Cerebellar nuclear complex (tissue), 1 donor: ENCODE results near the gene SLC7A9.

ENCODE experiments used
- DNase-seq, 2 experiments: peaks; one replicate each; lab custom pipeline; 2025; lab: John Stamatoyannopoulos, UW

The SLC7A9 gene

DNA sequence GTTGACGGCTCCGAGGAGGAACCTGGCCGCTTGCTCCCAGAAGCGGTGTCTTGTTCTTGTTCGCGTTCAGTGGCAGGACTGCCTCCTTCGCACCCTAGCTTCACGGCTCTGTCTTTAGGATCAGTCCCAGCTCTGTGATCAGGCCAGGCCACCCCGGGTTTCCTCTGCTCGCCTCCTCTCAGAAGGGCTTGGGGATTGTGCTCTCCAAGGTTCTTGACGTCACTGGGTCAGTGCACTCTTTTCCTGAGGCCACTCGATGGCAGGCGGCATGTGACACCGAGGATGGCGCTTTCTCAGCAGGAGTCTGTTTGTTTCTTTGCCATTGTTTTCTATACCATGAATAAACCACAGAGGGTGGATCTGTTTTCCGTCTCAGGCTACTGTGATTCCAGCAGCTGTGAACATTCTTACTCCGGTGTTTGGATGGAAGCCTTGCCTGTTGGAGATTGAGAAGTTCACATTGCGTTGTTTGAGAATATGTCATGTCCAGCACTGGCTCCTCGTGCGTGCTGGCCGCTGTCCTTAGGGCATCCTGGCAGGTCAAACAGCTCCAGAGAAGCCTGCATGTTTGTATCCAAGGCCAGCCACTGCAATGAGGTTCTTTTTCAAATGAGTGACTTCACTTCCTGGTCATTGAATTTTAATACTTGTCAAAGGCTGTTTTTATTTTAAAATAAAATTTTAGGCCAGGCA lies 44.5 kb downstream of the SLC7A9 start:
- DNase-seq, result no peak

DNA sequence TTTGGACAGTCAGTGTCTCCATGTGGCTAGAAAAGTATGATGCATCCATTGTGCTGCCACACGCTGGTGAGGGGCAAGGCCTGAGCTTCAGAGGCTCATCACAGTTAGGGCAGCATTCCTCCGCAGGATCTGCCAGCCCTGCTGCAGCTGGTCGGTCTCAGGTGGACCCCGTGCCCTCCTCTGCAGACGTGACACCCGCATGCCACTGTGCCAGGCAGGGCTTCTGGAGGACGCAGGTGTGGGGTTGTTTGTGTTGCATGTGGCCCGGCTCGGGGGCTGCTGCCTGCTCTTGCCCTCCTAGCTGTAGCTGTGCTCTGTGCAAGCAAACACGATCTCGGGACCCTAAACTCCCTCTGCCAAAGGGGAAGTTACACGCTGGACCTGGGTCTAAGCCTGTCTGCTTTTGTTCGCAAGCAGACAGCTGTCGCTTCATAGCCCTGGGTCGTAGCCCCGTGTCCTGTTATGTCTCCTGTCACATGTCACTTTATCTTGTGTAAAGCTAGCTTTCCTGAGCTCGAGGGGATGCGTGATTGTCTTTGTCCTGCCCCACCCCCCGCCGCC lies 45.3 kb downstream of the SLC7A9 start:
- no peak for DNase-seq

DNA sequence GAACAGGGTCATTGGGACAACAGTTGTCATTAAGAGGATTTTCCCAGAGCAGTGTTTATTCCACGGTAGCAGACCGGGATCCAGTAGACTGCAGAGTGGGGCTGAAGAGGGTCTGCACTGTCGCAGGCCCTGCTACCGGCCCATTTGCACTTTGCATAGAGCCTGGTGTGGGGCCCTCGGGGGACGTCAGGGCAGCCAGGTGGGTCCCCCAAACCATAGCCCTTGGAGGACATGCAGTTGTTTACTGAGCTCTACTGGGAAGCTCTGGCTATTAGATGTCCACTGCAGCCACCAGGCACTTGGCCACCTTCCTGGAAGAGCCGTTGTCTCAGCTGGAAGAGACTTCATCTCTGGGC lies 45.8 kb downstream of the SLC7A9 start:
- DNase-seq, result no peak

DNA sequence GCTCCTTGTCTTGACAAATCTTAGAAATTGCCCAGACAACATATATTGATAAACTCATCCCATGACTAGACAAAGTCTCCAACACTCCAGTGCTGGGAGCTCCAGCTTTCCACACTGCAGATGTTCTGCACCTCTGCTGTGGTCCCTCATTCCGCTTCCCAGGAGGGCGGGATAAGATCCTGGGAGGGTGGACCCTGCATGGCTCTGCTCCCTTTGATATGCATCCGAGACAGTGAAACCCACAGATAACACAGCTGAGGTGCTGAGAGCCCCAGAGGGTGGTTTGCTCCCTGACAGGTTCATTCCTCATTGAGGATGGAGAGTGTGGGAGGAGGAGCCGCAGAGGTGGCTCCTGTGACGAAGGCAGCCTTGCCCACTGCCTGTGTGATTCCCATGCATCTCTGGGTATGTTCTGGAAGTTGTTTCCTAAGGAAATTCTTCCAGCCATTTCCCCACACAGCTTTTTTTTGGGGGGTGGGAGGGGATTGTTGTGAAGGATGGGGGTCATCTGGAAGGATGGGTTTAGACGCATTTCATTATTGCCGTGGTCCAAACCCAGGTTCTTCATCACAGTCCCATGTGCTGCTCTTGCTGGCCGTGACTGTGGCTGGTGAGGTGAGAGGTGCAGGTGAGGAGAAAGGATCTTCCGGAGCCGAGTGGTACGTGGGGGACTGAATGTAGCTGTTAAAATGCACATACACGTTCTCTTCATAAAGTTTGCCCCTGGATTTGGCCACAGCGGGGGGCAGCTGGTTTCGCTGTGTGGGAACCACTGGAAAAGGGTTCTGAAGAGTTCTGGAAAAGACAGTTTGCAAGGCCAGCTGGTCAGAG lies 46.4 kb downstream of the SLC7A9 start:
- DNase-seq, result no peak

DNA sequence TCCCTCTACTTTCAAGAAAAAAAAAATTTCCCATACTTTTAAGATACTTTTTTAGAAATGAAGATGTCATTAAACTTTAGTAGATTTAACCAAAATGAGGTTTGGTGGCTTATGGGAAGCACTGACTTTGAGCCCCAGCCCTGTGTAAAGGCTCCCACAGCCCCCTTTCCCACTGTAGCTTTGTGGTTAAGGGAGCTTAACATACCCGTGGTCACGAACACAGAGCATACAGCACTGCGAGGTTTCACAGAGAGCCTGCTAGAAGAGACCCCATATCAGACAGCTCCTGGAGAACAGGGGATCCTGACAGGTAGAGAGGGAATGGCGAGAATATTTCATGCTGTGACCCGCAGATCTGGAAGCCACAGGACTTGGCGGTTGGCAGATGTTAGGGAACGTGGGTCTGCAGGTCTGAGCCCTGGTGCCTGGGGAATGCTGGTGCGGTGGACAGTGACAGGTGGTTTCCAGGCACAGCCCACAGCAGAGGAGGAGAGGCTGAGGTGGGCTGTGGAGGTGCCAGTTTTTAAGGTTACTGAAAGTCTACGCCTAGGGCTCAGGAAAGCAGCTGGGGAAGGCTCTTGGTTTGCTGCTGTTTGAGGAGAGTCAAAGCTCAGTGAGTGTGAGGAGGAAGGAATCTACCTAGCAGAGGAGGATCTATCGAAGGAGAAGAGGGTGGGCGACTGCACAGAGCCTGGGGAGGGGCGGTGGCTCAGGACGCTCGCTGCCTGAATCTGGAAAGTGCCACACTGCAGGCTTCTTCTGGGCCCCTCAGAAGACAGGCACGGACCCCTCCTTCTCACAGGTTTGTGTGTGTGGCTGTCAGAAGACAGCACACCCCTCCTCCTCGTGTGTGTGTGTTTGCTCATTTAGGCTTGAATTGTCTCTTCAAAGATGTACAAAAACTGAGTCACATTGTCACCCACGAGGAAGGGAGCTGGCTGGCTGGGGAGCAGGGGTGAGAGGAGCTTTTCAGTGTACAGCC lies 49.9 kb downstream of the SLC7A9 start:
- DNase-seq, result no peak

DNA sequence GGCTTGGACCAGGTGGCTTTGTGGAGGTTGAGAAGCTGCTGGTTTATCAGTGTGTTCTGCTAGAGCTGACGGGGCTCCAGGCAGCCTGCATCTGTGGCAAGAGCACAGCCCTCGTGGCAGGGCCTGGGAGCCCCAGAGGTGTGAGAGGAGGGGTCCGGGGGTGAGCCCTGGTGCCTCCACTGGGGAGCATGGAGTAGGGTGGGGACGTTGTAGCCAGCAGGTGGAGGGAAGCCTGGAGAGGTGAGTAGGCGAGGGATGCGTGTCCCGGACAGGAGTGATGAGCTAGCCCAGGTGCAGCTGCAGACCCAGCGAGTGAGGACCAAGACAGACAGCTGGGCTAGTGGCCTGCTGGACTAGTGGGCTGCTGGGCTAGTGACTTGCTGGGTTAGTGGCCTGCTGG lies 51.0 kb downstream of the SLC7A9 start:
- DNase-seq, result no peak

DNA sequence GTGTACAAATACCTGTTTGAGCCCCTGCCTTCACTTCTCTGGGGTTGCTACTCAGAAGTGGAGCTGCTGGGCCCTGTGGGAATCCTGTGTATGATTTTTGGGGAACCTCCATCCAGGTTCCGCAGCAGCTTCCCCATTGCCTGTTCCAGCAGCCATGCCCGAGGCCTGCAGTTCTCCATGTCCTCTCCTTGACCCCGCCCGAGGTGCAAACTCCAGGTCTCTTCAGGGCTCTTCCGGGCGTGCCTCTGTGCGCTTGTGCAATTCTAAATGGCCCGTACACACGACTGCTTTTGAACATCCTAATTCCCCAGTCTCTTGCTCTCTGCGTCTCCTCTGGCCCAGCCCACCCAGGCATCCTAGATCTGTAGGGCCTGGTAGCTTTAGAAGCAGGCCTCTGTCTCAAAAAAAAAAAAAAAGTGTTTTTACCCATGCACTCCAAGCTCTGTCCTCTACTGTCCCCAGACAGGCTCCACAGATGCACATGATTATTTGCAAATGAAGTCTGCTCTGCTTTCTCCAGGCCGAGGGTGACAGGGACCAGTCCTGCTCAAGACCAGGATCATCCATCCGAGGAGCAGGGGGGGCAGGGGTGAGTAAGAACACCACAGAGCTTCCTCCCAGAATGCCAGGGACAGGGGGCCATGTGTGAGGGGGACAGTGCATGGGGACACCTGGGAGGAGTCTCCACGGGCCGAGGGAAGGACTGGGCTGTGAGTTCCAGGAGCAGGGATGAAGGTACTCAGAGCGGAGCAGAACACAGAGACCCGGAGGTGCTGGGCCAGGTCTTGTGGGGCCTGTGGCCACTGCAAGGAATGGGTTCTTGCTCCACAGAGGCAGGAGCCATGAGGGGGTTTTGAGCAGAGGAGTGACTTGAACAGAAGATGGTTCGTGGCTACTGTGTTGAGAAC lies 51.7 kb downstream of the SLC7A9 start:
- no peak for DNase-seq

DNA sequence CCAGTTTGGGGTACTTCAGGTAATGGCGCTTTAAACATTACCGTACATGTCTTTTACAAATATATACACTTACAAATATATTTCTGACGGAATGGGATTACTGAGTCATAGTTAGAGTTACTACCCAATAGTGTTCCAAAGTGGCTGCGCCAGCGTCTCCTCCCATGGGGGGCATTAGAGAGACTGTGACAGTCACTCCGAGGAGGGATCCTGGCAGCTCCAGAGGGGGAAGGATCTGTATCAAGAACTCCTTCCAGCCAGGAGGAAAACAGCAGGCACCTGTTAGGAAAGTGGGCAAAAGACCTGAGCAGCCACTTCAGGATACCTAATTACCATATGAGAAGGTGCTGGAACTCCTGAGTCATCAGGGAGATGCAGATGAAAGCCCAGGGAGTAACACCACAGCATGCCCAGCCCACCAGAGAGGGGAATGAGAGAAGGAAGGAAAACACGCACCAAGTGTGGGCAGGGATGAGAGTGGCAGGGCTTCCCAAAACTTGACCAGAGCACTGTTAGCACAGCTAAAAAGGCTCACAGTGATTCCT lies 52.9 kb downstream of the SLC7A9 start:
- no peak for DNase-seq

DNA sequence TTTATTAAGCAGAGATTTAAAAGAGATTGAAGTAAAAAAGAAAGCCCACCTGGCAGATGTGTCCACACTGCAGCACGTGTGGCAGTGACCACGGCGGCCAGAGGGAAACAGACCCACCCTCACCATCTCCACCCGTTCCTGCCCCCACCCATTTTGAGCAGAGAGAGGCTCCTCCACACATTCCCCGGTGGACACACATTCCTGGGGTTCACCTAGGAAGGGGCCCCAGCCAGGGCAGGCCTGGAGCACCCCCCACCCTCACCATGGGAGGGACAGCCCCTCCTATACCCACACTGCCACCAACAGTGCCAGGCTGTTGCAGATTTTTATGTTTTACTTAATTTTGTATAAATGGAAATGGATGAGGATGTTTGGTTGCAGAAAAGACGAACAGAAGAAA lies 54.9 kb downstream of the SLC7A9 start:
- DNase-seq, result no peak

DNA sequence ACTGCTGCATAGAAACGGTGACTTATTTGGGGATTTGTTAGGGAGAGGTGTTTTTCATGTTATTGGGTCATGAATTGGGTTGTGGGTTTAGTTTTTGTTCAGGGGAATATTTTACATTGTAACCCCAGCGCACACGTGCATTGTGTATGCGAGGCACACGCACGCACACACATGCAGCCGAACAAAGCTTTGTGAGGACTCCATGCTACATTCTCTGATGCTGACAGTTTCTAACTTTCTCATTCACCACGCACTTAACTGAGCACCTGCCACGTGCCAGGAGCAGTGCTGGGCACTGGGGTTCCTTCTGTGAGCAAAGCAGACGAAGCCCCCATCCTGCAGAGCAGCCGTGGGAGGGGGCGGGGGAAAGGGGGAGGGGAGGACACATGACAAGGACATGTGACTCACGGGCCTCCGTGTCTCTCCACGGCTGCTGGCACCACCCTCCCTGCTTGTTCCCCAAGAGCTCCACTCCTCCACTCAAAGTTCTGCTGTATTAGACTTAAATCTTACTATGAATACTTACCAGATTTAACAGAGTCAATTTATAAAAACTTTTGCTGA lies 55.6 kb downstream of the SLC7A9 start:
- no peak for DNase-seq

DNA sequence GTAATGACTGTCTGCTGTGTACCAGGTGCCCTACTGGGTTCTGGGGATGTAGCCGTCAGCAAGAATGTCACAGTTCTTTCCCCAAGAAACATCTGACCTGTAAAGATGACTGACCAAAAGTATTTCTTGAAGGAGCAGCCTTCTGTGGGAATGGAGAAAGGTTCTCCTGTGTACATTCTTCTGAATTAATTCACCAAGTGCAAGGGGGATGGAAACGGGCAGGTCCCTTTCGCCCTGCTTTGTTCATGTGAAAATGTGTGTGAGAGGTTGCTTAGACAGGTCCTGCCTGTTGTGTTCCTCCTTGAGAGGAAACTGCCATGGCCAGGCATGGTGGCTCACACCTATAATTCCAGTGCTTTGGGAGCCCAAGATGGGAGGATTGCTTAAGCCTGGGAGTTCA lies 57.0 kb downstream of the SLC7A9 start:
- no peak for DNase-seq

DNA sequence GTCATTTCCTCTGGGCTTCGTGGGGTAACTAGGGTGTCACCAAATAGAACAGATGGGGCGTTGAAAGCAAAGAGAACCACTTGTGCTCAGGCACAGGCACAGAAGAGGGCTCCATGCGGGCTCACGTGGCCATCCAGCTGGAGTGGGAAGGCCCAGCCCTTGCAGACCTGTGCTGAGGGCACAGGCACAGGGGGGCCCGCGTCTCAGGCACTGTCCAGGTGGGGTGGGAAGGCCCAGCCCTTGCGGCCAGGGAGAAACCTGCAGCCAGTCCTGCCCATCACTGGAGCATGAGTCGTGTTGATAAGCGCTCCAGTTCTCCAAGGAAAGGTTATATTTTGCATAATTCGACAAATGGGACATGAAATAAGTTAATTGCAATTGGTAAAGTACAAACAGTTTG lies 57.5 kb downstream of the SLC7A9 start:
- no peak for DNase-seq

DNA sequence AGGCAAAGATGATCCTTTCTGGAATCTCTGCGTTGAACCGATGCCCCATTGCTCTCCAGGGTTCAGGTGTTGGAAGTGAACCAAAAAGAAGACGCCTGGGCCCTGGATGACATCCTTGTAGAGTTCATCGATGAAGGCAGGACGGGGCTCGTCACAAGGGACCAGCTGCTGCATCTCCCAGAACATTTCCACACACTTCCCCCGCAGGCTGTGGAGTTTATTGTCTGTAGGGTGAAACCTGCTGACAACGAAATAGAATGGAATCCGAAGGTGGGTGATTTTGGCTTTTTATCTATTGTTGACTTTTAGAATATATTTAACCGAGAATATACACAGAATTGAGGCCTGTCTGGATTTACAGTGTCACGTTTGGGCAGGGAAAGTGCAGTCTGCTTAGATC lies 58.4 kb downstream of the SLC7A9 start:
- DNase-seq, result no peak

DNA sequence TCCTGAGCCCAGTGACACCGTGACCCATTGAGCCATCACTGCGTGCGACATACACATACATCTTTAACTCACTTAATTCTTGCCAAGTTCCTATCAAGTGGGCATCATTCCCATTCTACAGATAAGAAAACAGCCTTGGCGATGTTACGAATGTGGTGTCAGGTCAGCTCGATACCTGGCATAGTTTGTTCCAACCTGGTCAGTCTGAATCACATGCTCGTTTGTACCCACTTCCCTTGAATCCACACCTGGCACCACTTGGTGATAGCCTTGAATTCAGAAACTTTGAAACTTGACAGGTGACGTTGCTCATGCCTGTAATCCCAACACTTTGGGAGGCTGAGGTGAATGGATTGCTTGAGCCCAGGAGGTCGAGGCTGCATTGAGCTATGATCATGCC lies 59.1 kb downstream of the SLC7A9 start:
- no peak for DNase-seq

DNA sequence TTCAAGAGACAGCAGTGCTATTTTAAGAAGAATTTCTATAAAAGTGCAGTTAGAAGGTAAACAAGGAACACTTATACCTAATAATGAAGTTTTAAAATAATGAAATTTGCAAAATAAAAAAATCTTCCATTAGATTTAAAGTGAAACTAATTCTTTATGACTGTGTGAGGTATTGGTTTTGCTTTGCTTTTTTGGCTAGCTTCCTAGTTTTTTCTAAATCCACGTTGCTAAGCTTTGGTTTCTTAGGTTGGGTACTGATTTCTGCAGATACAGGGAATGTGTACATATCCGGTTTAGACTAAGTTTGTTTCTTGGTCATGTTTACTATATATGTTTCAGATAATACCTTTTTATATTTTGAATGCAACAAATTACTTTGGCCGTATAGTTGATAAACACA lies 59.8 kb downstream of the SLC7A9 start:
- no peak for DNase-seq

DNA sequence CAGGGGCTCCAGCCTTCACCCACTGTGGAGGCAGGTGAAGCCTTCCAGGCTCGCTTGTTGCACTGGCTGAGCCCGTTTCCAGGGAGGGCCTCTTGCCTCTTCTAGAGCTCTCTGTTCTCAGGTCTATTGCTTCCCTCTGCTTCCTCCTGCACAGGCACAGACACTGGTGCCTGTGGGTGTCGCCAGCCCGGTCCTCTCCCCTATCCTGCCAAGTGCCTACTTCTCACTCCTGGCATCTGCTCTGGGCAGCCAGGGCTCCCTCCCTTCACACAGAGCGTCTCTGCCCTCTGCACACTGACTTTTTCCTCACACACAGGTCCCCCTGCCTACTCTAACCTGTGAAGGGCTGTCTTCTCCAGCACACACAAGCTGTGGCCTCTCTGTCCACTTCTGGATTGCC lies 60.3 kb downstream of the SLC7A9 start:
- no peak for DNase-seq

DNA sequence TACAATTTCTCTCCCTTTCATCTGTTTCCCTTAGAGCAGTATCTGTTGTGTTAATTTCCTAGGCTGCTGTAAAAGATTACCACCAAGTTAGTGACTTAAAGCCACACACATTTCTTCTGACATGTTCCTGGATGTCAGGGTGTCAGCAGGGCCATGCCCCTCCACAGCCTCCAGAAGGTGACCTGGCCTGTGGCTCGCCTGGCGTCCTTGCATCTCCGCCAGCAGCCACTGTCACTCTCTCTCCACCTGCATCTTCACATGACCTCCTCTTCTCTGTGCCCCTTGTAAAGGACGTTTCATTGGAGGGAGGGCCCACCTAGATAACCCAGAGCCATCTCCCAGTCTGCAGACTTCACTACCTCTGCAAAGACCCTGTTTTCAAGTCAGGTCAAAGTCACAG lies 61.3 kb downstream of the SLC7A9 start:
- DNase-seq, result no peak

DNA sequence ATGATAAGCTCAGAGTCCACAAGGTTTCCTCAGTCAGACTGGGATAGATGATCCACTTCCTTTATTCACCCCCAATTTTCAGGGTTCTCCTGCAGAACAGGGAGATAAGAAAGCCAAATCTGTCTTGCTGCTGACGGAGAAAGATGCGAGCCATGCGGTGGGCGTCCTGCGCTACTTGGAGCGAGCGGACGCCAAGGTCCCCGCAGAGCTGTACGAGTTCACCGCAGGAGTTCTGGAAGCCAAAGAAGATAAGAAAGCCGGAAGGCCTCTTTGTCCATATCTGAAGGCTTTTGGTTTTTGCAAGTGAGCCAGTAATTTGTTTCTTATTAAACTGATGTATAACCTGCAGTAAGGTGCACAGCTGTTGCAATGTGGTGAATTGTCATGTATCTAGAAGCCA lies 66.7 kb downstream of the SLC7A9 start:
- DNase-seq, result no peak

DNA sequence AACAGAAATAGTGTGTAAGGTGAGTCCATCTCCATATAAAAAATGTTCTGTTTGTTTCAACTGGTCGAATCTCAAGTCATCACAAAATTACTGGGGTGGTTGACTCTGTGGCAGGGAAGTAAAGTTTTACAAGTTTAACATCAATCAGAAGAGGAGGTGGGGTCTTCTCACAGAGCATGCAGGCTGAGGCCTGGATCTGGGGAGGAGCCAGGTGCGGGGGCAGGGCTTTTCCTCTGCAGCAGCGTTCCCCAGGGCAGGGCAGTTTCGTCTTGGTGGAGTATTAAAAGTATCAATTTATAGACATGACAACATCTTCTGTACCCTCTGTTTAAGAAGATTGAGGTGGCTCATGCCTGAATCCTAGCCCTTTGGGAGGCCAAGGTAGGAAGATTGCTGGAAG lies 68.8 kb downstream of the SLC7A9 start:
- DNase-seq, result no peak

DNA sequence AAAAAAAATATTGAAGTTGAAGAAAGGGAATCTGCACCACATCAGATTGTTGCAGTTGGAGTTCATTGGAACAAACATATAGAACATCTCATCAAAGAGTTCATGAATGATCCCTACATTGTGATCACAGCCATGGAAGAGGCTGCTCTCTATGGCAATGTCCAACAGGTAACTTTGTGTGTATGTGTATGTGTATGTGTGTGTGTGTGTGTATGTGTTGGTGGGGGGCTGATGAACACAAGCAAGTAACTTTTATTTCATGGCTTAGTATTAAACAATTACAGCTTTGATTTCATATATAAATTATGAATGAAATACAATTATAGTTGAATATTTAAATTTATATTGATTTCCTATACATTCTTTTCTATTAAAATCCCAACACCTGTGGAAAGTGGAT lies 69.4 kb downstream of the SLC7A9 start:
- no peak for DNase-seq

DNA sequence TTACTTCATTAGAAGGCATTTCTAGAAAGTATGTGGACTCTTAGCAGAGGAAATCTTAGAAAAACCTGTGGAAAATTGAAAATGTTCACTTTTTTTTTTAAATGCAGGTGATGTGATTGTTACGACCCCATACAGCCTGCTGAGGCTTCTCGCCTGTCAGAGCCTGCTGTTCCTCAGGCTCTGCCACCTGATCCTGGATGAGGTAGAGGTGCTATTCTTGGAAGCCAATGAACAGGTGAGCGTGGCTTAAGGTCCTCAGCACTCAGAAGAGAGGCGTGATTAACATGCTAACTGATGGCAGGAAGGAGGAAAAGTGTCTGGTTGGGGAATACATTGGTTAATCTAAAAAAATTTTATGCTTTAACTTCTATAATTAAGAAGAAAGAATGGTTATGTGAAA lies 71.4 kb downstream of the SLC7A9 start:
- DNase-seq, result no peak
